ENCODE results near the gene PPM1E.
"Not testable (repeated sequence)": the region's sequence is repeated elsewhere in the genome, so short reads cannot be mapped to it uniquely, and the experiment has no call there.

The PPM1E gene

DNA sequence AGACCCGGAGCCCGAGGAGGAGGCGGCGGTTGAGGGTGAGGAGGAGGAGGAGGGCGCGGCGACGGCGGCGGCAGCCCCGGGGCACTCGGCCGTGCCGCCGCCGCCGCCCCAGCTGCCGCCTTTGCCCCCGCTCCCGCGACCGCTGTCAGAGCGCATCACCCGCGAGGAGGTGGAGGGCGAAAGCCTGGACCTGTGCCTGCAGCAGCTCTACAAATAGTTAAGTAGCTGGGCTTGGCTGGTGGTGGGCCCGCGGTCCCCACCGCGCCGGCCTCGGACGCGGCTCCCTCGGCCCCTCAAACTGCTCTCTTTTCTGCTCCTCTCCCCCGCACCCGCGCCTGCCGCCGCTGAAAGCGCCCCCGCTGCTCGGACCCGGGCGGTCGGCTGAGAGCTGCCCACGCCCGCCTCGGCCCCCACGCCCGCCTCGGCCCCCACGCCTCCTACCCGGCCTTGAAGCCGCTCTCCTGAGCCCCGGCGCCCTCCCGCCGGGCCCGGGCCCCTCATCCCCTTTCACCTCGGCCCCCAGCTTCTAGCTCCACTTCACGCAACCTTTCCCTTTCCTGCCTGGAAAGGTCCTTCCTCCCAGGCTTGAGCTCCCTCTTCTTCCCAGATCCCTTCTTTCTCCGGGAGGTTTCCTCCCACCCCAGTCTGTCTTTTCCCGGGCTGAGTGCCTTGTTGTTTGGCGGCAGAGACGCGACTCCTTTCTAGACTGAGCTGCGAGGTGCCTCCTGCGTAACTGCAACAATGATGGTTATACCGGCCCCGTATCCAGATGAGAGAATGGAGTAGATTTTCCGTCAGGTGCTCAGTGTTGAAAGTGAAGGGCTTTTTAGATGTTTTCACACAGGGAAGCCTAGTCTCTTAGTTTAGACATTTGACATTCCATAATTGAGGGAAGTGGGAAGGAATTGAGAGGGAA, 850 bp downstream of the PPM1E start:
- peak overlapping the region; percentile 81 for H3K4me3 Mint-ChIP-seq
- peaks cover 62% of the 10 kb centered on the region for H3K27me3 Mint-ChIP-seq
- DNase-seq = peak; percentile 43
- H3K9me3 Mint-ChIP-seq = no peaks in the 10 kb centered on the region
- H3K4me1 Mint-ChIP-seq (ENCODE audit: low read depth) = peaks cover 10% of the 10 kb centered on the region
- H3K36me3 Mint-ChIP-seq (ENCODE audit: low read depth) = no peaks in the 10 kb centered on the region
- no peak overlapping the region for H3K27ac Mint-ChIP-seq

DNA sequence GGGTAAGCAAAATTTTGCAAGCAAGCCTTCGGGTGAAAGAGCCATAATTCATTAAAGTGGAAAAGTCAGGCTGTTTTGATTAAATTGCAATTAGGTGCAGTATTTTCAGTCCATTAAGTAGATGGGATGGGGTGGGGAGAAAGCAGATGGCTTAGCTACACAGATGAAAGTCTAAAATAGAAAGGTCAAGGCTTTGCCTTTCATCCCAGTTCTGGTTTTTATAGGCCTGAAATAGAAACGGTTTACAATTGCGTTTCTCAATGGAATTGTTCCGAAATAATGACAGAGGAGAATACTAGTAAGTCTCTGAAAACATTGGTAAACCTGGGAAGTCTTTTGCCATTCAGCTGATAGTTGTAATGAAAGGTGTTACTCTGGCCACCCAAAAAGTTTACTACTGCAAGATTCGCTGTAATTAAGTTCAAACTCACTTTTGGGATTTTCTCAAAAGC, 1.5 kb downstream of the PPM1E start:
- H3K4me1 Mint-ChIP-seq (ENCODE audit: low read depth) = peaks cover 10% of the 10 kb centered on the region

DNA sequence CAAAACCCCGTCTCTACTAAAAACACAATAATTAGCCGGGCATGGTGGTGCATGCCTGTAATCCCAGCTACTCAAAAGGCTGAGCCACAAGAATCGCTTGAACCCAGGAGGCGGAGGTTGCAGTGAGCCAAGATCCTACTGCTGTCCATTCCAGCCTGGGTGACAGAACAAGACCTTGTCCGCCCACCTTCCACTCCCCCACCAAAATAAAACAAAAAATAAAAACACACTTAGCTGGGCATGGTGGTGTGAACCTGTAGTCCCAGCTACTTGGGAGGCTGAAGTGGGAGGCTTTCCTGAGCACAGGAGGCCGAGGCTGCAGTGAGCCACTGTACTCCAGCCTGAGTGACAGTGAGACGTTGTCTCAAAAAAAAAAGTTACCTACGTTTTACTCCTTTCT, 3.2 kb downstream of the PPM1E start:
- Mint-ChIP-seq H3K36me3 (ENCODE audit: low read depth) (no peaks in the 10 kb centered on the region), H3K4me1 (ENCODE audit: low read depth) (peaks cover 10% of the 10 kb centered on the region), H3K27ac (no peak overlapping the region), H3K27me3 (peaks cover 68% of the 10 kb centered on the region), H3K9me3 (no peaks in the 10 kb centered on the region), H3K4me3 (no peak overlapping the region)
- no peak for DNase-seq

More for the DNA sequence above, 1.5 kb downstream of the PPM1E start:
- H3K4me3 Mint-ChIP-seq = peak overlapping the region; percentile 81
- H3K27me3 Mint-ChIP-seq = peaks cover 69% of the 10 kb centered on the region
- H3K36me3 Mint-ChIP-seq (ENCODE audit: low read depth) = no peaks in the 10 kb centered on the region
- DNase-seq = no peak
- H3K9me3 Mint-ChIP-seq = no peaks in the 10 kb centered on the region
- no peak overlapping the region for H3K27ac Mint-ChIP-seq

DNA sequence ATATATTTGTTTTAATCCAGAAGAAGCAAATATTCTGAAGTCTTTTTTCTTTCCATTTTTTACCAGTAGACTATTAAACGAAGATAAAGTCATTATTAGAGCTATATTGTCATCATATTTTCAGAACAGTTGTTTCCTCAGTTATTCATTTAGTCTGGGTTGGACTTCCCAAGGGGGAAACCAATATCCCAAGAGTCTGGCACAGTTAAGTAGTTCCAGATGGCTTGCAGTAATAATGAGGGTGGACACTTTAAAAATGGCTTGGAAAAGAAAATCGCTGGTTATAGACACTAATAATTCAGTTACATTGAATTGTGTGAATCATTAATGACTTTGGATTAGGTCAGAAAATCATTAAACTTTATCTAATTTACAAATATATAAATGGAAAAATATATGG, 3.9 kb downstream of the PPM1E start:
- H3K4me3 Mint-ChIP-seq = no peak overlapping the region
- no peak overlapping the region for H3K27ac Mint-ChIP-seq
- peaks cover 10% of the 10 kb centered on the region for H3K4me1 Mint-ChIP-seq (ENCODE audit: low read depth)
- H3K9me3 Mint-ChIP-seq = no peaks in the 10 kb centered on the region
- H3K36me3 Mint-ChIP-seq (ENCODE audit: low read depth) = no peaks in the 10 kb centered on the region
- H3K27me3 Mint-ChIP-seq = peaks cover 66% of the 10 kb centered on the region
- DNase-seq = no peak

DNA sequence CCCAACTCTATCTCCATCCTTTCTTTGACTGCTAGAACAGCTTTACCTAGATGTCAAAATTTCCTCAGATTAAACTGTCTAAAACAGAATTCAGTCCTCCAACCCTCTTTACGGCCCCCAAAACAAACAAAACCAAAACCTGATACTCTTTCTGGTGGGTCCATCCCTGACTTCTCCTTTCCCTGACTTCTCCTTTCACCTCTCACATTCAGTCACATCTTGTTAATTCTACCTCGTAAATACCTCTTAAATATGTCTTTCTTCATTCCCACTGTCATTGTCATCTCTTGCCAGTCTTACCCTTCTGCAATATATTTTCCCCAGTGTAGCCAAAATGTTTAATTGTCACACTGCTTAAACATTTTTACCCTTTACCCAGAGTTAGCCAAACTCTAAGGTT, 4.6 kb downstream of the PPM1E start:
- no peaks in the 10 kb centered on the region for H3K9me3 Mint-ChIP-seq
- H3K27ac Mint-ChIP-seq = no peak overlapping the region
- DNase-seq = no peak
- H3K4me3 Mint-ChIP-seq = no peak overlapping the region
- peaks cover 59% of the 10 kb centered on the region for H3K27me3 Mint-ChIP-seq
- H3K4me1 Mint-ChIP-seq (ENCODE audit: low read depth) = peaks cover 8% of the 10 kb centered on the region
- H3K36me3 Mint-ChIP-seq (ENCODE audit: low read depth) = no peaks in the 10 kb centered on the region

DNA sequence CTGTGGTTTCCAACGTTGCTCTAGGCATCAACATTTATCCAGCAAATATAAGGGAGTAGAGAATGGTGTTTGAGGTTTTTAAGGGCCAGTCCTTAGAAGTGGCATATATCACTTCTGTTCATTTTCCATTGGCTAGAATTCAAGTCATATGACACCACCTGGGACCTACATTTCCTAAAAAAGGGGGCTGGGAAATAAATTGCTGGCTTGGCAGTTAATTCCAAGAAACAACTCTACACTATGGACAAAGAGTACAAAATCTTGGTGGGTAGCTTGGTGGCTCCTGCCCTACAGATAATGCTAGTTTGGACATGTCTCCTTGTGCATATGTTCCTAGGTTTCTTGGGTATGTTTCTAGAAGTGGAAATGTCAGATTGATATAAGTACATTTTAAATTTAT, 7.6 kb downstream of the PPM1E start:
- Mint-ChIP-seq H3K4me3 (no peak overlapping the region), H3K27ac (no peak overlapping the region), H3K36me3 (ENCODE audit: low read depth) (no peaks in the 10 kb centered on the region), H3K27me3 (peaks cover 41% of the 10 kb centered on the region), H3K4me1 (ENCODE audit: low read depth) (no peaks in the 10 kb centered on the region), H3K9me3 (no peaks in the 10 kb centered on the region)
- no peak for DNase-seq

DNA sequence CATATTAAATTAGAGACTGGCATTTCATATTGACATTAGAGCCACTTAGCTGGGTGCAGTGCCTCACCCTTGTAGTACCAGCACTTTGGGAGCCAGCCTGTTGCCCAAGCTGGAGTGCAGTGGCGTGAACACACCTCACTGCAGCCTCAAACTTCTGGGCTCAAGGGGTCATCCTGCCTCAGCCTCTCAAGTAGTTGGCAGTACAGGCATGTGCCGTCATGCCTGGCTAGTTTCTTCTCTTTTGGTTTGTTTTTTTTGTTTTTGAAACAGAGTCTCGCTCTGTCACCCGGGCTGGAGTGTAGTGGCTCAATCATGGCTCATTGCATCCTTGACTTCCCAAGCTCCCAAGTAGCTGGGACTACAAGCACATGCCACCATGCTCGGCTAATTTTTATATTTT, 8.7 kb downstream of the PPM1E start:
- Mint-ChIP-seq H3K4me1 (ENCODE audit: low read depth) (no peaks in the 10 kb centered on the region), H3K27me3 (peaks cover 32% of the 10 kb centered on the region), H3K27ac (no peak overlapping the region)

DNA sequence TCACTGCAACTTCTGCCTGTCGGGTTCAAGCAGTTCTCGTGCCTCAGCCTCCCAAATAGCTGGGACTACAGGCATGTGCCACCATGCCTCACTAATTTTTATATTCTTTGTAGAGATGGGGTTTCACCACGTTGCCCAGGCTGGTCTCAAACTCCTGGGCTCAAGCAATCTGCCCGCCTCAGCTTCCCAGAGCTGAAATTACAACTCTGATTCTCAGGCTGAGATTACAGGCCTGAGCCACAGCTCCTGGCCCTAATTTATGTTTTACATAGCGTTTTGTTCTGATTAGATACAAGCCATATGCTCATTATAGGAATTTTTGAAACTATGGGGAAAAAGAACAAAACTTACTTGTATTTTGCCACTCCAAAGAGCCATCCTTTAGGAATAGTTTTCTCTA, 22.8 kb downstream of the PPM1E start:
- H3K36me3 Mint-ChIP-seq (ENCODE audit: low read depth); H3K9me3 Mint-ChIP-seq; H3K27me3 Mint-ChIP-seq; H3K4me3 Mint-ChIP-seq; H3K4me1 Mint-ChIP-seq (ENCODE audit: low read depth); H3K27ac Mint-ChIP-seq; DNase-seq: not testable (repeated sequence)

More for the DNA sequence above, 8.7 kb downstream of the PPM1E start:
- Mint-ChIP-seq H3K9me3 (no peaks in the 10 kb centered on the region), H3K4me3 (no peak overlapping the region), H3K36me3 (ENCODE audit: low read depth) (no peaks in the 10 kb centered on the region)
- no peak for DNase-seq

DNA sequence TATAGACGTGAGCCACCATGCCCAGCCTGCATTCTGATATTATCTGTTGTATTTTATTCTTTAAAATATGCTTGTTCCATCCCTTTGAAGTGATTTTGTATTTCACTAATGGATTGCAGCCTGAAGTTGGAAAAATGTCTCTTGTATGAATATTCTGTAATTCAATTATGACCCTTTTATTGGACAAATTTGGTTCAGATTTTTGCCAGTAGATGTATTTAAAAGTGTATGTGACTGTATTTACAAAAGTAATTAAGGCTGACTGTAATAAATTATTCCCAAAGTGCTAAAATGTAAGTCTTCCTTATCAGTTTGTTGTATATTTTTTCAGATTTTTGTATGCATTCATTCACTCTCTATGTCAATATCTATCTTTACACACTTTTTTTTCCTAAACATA, 23.8 kb downstream of the PPM1E start:
- no peak for DNase-seq
- Mint-ChIP-seq H3K27ac (no peak overlapping the region), H3K4me3 (no peak overlapping the region), H3K4me1 (ENCODE audit: low read depth) (no peaks in the 10 kb centered on the region), H3K27me3 (peaks cover 6% of the 10 kb centered on the region), H3K36me3 (ENCODE audit: low read depth) (no peaks in the 10 kb centered on the region), H3K9me3 (no peaks in the 10 kb centered on the region)

DNA sequence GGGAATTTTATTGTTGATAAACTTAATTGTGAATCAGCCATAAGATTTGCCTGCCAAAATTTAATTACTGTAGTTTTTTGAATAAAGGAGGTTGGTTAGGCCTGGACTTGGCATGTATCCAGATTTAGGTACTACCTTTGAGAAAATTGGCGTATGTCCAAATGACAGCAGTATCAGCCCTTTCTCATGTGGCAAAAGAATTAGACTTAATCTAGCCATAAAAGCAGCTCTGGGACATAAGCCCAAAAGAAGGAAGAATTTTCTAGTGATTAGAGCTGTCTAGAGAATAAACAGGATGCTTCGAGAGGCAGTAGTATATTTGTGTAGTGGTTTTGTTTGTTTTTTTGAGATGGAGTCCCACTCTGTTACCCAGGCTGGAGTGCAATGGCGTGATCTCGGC, 27.7 kb downstream of the PPM1E start:
- H3K4me3 Mint-ChIP-seq = no peak overlapping the region
- peaks cover 5% of the 10 kb centered on the region for H3K27me3 Mint-ChIP-seq
- peaks cover 2% of the 10 kb centered on the region for H3K4me1 Mint-ChIP-seq (ENCODE audit: low read depth)
- H3K36me3 Mint-ChIP-seq (ENCODE audit: low read depth) = no peaks in the 10 kb centered on the region
- H3K27ac Mint-ChIP-seq = no peak overlapping the region
- H3K9me3 Mint-ChIP-seq = no peaks in the 10 kb centered on the region
- DNase-seq = no peak

DNA sequence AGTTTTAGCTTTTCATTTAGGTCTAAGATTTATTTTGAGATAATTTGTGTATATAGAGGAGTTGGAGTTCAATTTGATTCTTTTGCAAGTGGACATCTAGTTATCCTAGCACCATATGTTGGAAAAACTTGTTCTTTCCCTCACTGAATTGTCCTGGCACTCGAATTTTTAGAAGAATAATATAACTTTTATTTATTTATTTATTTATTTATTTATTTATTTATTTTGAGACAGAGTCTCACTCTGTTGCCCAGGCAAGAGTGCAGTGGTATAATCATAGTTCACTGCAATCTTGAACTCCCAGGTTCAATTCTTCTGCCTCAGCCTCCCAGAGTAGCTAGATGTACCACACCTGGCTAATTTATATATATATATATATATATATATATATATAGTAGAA, 29.4 kb downstream of the PPM1E start:
- Mint-ChIP-seq H3K36me3 (ENCODE audit: low read depth) (no peaks in the 10 kb centered on the region), H3K27ac (no peak overlapping the region), H3K27me3 (peaks cover 5% of the 10 kb centered on the region), H3K4me1 (ENCODE audit: low read depth) (peaks cover 13% of the 10 kb centered on the region), H3K9me3 (no peaks in the 10 kb centered on the region), H3K4me3 (no peak overlapping the region)
- no peak for DNase-seq

DNA sequence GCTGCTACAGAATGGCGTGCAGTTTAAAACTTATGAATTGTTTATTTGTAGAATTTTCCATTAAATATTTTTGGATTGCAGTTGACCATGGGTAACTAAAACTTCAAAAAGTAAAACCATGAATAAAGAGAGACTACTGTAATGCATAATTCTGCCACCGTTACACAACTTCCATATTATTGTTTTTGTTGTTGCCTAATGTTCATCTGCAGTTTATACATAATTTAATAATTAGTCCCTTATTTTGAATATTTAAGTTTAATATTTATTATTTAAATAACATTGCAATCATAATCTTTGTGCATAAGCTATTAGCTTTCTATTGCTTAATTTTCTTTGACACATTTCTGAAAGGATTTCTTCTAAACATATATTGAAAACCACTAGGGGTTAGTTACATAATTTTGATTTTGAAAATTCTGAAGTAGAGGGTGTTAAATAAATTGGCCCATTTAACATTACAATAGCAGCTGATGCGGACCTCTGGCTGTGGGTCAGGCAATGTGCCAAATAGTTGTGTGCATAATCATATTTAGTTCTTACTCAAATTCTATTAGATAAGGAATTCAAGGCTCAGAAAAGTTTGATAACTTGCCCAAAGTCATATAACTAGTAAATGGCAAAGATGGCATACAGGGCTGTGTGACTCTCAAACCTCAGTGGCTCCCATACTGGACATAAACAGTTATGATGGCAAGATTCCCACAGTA, 31.1 kb downstream of the PPM1E start:
- peaks cover 5% of the 10 kb centered on the region for H3K27me3 Mint-ChIP-seq

DNA sequence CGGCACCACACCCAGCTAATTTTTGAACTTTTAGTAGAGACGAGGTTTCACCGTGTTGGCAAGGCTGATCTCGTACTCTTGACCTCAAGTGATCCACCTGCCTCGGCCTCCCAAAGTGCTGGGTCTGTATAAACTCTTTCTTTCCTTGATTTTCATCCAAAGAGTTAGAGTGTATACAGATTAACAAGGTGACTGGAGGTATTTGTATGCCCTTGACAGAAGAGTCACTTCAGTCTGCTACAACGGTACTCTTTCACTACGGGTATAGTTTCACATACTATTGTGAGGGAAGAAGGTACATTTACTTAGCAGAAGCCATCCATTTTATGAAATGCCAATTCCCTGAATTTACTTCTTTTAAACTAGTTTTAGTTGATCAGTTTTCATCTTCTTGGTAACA, 32.5 kb downstream of the PPM1E start:
- no peak overlapping the region for H3K27ac Mint-ChIP-seq
- H3K4me1 Mint-ChIP-seq (ENCODE audit: low read depth) = peaks cover 13% of the 10 kb centered on the region
- DNase-seq = no peak
- H3K4me3 Mint-ChIP-seq = no peak overlapping the region
- peaks cover 2% of the 10 kb centered on the region for H3K27me3 Mint-ChIP-seq
- no peaks in the 10 kb centered on the region for H3K36me3 Mint-ChIP-seq (ENCODE audit: low read depth)
- no peaks in the 10 kb centered on the region for H3K9me3 Mint-ChIP-seq

More for the DNA sequence above, 31.1 kb downstream of the PPM1E start:
- H3K4me3 Mint-ChIP-seq = no peak overlapping the region
- no peak for DNase-seq
- H3K27ac Mint-ChIP-seq = no peak overlapping the region
- H3K4me1 Mint-ChIP-seq (ENCODE audit: low read depth) = peaks cover 13% of the 10 kb centered on the region
- no peaks in the 10 kb centered on the region for H3K36me3 Mint-ChIP-seq (ENCODE audit: low read depth)
- H3K9me3 Mint-ChIP-seq = no peaks in the 10 kb centered on the region

DNA sequence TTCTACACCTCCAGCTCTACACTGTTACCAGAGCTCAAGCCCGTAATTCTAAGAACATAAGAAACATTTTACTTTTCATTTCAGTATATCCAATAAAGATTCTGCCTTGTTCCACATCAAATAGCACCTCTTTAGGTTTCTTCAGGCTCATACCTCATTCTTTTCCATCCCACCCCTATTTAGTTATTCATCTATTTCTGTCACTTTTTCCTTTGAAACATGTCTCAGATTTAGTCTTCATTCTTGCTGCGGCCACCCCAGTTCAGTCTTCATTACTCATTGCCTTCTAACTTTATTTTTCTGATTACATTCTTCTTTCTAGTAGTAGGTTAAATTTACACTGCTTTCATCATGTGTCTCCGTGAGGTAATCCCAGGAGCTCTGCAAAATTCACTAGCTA, 33.5 kb downstream of the PPM1E start:
- no peak for DNase-seq
- H3K27me3 Mint-ChIP-seq = peaks cover 2% of the 10 kb centered on the region
- H3K4me1 Mint-ChIP-seq (ENCODE audit: low read depth) = peaks cover 13% of the 10 kb centered on the region
- no peaks in the 10 kb centered on the region for H3K36me3 Mint-ChIP-seq (ENCODE audit: low read depth)
- peak overlapping the region; percentile 39 for H3K27ac Mint-ChIP-seq
- H3K4me3 Mint-ChIP-seq = no peak overlapping the region
- H3K9me3 Mint-ChIP-seq = no peaks in the 10 kb centered on the region

DNA sequence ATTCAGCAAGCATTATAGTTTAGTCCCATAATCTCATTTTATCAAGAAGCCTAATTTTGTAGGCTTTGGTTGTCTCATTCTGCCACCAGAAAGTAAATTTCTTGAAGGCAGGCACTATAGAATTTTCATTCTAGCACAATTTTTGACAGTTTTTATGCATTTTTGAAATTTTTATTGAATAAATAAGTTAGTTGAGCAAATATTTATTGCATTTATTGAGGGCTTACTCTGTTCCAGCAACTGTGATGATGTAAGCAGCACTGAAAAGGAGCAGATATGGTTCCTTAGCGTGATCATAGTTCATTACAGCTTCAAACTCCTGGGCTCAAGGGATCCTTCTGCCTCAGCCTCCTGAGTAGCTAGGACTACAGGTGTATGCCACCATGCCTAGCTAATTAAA, 34.2 kb downstream of the PPM1E start:
- Mint-ChIP-seq H3K27me3 (peaks cover 2% of the 10 kb centered on the region), H3K9me3 (no peaks in the 10 kb centered on the region), H3K27ac (no peak overlapping the region), H3K4me1 (ENCODE audit: low read depth) (peaks cover 13% of the 10 kb centered on the region), H3K4me3 (no peak overlapping the region), H3K36me3 (ENCODE audit: low read depth) (no peaks in the 10 kb centered on the region)
- DNase-seq = no peak
